Fibroblast of skin of left quadriceps (primary cell): ENCODE measurements around the gene ARHGAP4.

Experiments used
- DNase-seq, 2 experiments: peaks; one replicate each; pipeline ENCODE4 v3.0.0-alpha.2; 2013; ENCODE audit warnings: low read depth in 2 of 2

Gene ARHGAP4

DNA sequence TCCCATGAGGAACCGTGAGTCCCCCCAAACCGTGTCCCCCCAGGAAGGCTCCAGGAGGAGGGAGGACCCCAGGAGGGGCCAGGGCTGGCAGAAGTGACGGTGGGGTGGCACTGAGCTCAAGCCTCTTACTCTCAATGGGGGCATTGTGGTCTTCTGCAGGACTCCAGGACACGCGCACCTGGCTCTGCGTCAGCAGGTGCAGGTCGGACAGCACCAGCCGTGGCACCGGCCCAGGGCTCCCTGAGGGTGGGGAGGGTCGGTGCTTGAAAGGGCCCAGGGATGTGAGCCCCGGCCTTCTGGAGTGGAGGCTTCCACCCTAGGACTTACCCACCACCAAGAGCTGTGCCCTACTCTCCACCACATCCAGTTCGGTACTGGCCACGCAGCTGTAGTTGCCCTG lies 58.4 kb downstream of the ARHGAP4 start:
- DNase-seq: no peak

DNA sequence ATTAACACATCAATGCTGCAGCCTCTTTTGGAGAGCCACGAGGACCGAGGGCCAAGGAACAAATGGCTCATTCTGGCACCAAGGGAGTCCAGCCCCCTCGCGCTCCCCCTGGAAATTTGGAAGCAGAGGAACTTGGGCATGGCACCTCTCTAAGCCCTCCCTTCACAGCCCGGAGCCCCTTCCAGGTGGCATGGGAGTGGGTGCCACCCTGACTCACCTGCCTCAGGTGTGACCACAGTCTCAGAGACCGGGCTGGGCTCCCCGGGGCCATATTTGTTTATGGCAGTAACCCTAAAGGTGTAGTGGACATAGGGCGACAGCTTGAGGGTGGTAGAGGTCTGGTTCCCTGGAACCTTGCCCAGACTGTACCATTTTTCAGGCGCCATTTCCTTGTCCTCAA lies 58.9 kb downstream of the ARHGAP4 start:
- no peak for DNase-seq

DNA sequence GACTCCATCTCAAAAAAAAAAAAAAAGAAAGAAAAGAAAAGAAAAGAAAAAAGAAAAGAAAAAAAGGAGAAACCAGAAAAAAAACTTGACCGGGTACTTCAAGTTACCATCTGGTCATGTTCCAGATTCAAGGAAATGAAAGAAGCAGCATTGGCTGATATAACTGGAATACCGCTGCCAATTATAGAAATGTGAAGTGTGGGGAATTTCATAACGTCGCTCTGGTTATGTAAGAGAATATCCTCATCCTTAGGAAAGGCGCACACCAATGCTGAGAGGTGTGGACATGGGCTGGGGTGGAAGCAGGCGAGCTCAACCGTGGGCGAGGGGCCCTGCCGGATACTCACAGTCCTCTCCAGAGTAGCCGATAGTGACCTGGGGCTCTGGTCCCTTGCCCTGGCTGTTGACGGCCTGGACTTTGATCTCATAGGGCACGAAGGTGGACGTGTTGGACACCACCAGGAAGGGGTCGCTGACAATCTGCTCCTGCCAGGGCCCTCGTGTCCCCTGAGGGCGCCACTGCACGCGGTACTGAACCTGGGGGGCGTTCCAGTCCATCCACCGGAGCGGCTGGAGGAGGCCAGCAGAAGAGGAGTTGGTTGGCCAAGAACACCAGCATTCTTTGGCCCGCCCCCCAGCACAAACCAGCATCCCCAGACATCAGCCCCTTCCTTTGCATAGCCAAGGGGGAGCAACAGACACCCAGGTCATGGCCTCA lies 59.6 kb downstream of the ARHGAP4 start:
- DNase-seq: no peak

DNA sequence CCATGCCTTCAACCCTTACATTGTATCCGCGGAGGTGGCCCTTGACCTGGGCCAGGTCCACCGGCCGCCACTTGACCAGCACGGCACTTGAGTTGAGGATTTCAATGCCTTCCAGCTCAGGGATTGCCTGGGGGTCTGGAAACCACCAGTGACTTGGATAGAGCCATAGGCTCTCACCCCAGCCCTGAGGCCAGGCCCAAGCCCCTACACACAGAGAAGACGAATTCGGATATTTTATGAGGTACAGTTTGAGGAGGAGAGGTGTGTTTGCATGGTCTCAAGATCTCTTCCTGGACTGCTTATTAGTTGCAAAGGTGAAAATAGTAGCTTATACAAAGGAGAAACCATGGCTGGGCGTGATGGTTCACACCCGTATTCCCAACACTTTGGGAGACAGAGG lies 60.4 kb downstream of the ARHGAP4 start:
- no peak for DNase-seq

DNA sequence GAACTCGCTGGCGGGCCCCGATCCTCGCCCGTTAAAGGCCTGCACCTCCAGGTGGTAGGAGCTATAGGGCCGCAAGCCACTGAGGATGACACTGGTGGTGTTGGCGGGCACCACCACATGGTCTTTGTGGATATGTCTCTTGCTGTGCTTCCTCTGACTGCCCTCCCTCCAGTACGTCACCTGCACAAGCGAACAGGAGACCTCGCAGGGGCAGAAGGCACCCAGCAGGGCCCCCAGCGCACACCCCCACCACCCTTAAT lies 60.8 kb downstream of the ARHGAP4 start:
- no peak for DNase-seq

DNA sequence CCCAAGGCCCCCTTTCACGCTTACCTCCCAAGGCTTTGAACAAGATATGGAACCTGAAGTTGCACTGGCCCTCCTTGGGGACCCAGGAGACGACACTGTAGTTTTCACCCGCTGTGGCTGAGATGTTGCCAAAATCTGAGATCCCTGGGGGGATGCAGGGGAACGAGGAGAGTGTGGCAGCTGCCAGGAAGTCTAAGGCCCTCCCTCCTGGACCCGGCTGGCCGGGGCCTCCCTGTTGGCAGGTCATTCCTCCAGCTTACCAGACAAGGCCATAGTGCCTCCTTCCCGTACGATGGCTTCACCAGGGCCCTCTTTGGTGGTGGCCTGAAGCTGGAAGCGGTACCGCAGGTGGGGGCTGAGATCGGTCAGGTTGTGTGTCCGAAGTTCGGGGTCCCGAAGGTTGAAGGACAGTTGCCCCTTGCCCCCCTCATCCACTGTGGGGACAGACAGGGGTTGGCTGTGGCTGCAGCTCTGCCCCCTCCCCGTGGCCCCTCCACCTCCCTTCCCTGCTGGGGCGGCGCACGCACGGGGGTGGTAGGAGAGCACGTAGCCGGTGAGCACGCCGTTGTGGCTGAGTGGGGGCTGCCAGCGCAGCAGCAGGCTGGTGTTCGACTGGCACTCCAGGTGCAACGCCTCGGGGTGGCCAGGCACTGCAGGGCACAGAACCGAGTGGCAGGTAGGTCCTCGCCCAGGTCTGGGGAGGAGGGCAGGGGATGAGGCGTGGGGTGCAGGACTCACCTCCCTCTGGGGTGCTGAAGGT lies 61.3 kb downstream of the ARHGAP4 start:
- no peak for DNase-seq

DNA sequence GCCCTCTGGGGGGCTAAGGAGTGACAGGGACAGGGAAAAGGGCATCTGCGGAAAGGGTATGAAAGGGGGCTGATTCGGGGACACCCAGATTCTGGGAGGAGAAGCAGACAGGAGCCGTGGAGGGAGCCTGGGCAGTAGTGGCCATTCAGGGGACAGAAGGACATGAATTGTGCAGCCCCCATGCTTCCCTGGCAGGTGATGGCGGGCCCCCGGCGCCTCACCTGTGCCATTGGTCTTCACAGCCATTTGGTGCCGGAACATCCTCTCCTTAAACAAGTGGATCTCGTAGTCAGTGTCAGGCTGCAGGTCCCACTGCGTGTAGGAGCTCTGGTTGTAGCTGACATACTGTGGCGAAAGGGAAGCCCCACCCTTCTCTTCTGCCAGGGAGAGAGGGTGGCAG lies 62.0 kb downstream of the ARHGAP4 start:
- no peak for DNase-seq

DNA sequence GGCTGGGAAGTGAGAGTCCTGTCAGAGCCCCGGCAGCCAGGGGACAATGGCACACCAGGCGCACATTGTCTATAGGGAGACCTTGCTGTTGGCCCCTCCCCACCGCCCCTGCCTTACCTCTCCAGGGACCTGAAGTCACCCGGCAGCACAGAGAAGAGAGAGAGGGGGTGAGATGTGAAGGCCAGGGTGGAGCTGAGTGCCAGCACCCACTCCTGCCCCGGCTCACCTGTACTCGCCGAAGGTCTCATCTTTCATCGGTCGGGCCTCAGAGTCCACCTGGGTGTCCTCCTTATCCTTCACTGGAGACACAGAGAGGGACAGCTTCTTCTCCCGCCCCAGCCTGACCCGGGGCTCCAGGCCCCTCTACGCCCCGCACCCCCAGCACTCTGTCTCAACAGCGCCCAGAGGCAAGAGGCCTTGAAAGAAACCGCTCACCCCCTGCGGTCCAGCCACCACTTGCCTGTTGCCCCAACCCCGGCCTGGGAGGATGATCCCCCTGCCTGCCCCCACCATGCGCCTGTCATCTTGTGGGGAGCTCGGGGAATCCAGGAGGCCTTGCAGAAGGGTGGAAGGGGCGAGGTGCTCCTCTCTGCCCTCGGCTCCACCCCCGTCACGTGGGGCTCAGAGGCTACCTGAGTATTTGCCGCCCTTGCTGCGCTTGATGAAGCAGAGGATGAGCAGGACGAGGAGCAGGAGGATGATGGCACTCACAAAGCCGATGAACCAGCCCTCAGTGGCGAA lies 62.6 kb downstream of the ARHGAP4 start:
- no peak for DNase-seq

DNA sequence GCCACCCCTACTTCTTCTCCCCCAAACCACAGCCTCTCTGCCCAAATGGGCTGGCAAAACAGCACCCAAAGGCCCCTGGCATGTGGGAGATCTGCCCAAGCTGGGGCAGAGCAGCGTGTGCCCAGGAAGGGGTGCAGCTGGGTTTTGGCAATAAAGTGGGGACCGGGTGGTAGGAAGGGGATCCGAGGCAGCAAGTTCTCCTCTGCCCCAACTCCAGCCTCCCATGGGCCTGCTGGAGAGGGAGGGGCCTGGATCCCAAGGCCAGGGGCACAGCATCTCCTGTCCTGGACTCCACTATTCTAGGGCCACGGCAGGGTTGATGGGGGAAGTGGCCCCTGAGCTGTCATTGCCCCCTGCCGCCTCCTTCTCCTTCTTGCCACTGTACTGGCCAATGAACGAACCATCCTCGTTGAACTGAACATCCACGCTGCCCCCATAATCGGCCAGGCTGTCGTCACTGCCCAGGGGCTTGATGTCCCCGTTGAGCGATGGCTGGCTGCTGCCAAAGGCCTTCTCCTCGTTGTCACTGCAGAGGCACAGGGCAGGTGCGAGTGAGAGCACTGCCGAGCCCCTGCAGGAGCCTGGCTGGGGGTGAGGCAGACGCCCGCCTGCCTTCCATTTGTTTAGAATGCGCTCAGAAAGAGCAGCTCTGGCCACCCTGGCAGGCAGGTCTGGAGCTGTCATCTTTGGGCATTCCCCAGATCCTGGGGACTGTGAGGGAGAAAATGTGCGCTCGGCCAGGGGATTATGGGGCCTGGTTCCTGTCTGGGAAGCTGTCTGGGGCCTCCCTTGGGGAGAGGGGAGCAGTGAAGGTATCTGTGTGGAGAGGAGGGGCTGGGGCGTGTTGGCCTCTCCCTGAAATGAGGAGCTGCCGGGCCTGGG lies 63.5 kb downstream of the ARHGAP4 start:
- DNase-seq: no peak

DNA sequence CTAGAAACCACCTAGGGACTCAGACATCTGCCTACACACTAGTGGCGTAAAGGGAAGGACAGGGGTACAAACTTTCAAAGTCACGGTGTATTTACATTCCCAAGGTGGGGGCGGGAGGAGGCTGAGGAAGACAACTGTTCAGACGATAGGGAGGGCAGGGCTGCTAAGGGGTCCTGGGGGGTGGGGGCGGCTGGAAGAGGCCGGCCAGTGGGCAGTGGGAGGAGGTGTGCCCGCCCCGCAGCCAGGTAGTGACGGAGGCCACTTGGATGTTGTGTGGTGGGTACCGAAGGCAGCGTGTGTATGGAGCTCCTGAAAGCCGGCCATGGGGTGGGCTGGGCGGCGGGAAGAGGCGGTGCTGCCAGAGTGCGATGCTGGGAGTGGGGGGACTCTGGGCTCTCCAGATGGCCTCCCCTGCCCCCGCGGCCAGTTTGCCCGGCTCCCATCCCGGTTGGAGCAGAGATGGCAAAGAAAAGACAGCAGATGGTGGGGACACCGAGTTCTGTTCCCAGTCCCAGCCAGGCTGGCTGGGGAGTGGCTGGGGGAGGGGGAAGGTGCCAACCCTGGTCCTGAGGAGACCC lies 64.2 kb downstream of the ARHGAP4 start:
- DNase-seq: no peak

DNA sequence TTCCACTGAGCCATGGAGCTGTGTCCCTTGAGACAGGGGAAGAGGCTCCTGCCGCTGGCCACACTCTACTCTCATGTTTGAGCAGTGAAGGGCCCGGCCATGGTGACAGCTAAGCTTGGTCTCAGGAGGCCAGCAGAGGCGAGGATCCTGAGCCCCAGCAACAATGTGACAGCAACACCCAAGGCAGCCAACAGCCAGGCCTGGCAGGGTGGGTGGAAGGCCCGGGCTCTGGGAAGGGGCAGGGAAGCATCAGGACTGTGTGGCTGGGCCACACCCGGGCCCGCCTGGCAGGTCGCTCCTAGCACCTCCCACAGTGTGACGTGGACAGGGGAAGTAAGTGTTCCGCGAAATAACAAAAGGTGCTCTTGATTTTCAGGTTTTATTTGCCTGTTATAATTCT lies 64.9 kb downstream of the ARHGAP4 start:
- DNase-seq: no peak
